HG03354 (cell line): Measurements from ENCODE around the gene CHCHD1.
"Not testable (repeated sequence)": the region's sequence is repeated elsewhere in the genome, so short reads cannot be mapped to it uniquely, and the experiment has no call there.

Source experiments
- ATAC-seq: cut with Tn5 transposase; IDR thresholded peaks from one replicate; pipeline ENCODE4 v1.9.1; 2021; ENCODE audit warnings: mild to moderate bottlenecking; ENCODE audit not compliant: unreplicated experiment, poor library complexity, severe bottlenecking

CHCHD1 gene

DNA sequence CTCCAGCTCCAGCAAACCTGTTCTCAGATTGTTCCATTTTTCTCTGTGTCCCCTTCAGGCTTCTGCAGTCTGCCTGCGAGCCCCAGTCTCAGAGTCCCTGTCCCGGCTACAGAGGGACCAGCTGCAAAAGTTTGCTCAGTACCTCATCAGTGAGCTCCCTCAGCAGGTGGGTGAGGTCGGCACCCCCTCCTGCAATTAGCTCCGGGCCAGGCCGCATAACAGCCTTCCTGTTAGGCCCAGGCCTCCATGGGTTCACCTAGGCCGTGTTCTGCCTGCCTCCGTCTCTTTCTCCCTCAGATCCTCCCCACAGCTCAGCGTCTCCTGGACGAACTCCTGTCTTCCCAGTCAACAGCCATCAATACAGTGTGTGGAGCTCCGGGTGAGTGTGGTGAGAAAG is 7.8 kb downstream of the CHCHD1 start:
- ATAC-seq: no peak

DNA sequence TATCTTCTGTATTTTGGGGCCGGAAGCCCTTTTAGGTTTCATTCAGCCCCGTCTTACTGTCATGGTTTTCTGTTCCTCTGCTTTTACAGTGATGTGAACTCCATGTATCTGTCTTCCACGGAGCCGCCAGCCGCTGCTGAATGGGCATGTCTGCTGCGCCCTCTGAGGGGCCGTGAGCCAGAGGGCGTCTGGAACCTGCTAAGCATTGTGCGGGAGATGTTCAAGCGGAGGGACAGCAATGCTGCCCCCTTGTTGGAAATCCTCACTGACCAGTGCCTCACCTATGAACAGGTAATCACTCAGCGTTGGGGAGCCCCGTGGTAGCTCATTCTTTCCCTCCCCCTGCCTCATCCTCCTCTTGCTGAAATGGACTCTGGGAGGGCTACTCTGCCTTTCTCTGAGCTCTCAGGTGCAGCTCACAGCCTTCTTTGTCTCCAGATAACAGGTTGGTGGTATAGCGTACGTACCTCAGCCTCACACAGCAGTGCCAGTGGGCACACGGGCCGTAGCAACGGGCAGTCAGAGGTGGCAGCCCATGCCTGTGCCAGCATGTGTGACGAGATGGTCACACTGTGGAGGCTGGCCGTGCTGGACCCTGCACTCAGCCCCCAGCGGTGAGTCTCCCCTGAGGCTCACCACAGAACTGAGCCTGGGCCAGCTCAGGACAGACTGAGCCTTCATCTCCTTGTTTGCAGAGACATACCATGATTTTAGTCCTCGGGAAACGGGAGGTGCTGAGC is 9.2 kb downstream of the CHCHD1 start:
- ATAC-seq: no peak

DNA sequence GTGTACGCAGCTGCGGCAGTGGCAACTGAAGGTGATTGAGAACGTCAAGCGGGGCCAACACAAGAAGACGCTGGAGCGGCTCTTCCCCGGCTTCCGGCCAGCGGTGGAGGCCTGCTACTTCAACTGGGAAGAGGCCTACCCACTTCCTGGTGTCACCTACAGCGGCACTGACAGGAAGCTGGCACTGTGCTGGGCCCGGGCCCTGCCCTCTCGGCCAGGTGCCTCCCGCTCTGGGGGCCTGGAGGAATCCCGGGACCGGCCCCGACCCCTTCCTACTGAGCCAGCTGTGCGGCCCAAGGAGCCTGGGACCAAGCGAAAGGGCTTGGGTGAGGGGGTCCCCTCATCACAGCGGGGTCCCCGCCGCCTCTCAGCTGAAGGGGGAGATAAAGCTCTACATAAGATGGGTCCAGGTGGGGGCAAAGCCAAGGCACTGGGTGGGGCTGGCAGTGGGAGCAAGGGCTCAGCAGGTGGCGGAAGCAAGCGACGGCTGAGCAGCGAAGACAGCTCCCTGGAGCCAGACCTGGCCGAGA is 10.1 kb downstream of the CHCHD1 start:
- no peak for ATAC-seq

DNA sequence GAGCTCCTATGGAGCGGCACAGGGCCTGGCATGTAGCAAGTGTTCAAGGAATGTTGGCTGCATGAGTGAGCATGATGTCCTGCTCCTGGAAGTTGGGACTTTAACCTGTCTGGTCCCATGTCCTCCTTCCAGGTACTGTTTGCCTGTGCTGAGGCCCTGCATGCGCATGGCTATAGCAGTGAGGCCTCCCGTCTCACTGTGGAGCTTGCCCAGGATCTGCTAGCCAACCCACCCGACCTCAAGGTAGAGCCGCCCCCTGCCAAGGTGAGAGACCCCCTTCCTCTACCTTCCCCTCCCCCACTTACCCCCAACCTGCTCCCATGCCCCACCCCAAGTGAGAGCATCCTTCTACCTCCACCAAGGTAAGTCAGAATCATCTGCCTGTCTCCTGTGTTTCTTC is 11.6 kb downstream of the CHCHD1 start:
- ATAC-seq: no peak

DNA sequence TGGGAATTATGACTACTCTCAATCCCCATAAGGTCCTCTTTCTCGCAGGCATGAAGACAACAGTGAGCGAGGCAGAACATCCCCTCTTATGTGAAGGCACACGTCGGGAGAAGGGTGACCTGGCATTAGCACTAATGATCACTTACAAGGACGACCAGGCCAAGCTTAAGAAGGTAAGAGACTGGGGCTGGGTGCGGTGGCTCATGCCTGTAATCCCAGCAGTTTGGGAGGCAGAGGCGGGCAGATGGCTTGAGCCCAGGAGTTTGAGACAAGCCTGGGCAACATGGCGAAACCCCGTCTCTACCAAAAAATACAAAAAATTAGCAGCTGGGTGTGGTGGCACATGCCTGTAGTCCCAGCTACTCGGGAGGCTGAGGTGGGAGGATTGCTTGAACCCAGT is 13.6 kb downstream of the CHCHD1 start:
- not testable (repeated sequence) for ATAC-seq

DNA sequence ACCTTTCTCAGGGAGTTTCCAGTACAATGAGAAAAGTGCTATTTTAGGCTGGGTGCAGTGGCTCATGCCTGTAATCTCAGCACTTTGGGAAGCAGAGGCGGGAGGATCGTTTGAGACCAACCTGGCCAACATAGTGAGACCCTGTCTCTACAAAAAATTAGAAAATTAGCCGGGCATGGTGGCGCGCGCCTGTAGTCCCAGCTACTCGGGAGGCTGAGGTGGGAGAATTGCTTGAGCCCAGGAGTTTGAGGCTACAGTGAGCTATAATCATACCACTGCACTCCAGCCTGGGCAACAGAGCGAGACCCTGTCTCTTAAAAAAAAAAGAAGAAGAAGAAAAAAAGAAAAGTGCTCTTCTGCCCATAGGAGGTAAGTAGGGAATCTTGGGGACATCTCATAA is 14.2 kb downstream of the CHCHD1 start:
- not testable (repeated sequence) for ATAC-seq

DNA sequence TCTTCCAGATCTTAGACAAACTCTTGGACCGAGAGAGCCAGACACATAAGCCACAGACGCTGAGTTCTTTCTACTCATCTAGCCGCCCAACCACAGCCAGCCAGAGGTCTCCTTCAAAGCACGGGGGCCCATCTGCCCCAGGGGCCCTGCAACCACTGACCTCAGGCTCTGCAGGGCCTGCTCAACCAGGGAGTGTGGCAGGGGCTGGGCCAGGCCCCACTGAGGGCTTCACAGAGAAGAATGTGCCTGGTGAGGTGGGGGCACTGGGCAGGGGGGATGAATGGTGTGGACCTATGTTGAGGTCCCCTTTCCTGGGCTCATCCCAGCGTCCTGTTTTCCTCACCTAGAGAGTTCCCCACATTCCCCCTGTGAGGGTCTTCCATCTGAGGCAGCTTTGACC is 14.9 kb downstream of the CHCHD1 start:
- ATAC-seq: no peak

DNA sequence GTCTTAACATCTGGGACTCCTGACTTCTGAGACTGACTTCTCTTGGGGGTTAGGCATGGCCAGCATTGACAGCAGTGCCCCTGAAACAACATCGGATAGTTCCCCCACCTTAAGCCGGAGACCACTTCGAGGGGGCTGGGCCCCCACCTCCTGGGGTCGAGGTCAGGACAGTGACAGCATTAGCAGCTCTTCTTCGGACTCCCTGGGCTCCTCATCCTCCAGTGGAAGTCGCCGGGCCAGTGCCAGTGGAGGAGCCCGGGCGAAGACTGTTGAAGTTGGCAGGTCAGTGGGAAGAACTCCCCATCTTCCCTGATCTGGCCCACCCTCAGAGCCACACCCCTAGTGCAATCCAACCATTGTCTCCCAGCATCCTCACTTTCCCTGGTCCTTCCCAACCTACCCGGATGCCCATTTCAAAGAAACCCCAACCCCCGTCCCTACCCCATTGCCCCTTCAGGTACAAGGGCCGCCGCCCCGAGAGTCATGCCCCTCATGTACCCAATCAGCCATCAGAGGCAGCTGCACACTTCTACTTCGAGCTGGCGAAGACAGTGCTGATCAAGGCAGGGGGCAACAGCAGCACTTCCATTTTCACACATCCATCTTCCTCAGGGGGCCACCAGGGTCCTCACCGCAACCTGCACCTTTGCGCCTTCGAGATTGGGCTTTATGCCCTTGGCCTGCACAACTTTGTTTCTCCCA is 15.6 kb downstream of the CHCHD1 start:
- ATAC-seq: no peak

DNA sequence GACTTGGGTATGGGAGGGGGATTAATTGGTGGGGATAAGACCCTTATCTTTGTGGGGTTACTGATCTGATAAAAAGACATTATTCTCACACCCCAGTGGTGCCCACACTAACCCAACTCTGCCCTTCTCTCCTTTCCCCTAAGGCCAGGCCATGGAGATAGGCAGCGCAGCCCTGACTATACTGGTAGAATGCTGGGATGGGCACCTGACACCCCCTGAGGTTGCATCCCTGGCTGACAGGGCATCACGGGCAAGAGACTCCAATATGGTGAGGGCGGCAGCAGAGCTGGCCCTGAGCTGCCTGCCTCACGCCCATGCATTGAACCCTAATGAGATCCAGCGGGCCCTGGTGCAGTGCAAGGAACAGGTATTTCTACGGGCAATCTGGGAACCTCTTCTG is 16.2 kb downstream of the CHCHD1 start:
- no peak for ATAC-seq

DNA sequence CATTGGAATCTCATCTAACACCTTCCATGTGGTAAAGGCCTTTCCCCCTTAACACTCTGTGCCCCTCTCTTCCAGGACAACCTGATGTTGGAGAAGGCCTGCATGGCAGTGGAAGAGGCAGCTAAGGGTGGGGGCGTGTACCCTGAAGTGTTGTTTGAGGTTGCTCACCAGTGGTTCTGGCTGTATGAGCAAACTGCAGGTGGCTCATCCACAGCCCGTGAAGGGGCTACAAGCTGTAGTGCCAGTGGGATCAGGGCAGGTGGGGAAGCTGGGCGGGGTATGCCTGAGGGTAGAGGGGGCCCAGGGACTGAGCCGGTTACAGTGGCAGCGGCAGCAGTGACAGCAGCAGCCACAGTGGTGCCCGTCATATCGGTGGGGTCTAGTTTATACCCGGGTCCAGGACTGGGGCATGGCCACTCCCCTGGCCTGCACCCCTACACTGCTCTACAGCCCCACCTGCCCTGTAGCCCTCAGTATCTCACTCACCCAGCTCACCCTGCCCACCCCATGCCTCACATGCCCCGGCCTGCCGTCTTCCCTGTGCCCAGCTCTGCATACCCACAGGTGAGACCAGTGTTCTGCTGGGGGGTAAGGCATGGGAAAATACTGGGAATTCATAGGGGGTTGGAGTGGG is 17.2 kb downstream of the CHCHD1 start:
- ATAC-seq: no peak

DNA sequence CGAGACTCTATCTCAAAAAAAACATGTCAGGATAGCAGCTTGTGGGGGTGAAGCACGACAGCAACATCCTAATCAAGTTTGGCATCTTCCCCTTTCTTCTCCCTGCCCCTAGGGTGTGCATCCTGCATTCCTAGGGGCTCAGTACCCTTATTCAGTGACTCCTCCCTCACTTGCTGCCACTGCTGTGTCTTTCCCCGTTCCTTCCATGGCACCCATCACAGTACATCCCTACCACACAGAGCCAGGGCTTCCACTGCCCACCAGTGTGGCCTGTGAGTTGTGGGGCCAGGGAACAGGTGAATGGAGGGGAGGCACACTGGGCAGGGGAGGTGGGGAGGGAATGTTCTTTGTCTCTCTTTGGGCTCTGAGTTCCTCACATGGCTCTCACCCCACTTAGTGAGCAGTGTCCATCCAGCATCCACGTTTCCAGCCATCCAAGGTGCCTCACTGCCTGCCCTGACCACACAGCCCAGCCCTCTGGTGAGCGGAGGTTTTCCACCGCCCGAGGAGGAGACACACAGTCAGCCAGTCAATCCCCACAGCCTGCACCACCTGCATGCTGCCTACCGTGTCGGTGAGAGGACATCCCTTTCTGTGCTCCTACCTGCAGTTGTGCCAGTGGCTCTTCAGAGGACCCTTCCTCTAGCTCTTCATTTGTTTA is 18.2 kb downstream of the CHCHD1 start:
- no peak for ATAC-seq

DNA sequence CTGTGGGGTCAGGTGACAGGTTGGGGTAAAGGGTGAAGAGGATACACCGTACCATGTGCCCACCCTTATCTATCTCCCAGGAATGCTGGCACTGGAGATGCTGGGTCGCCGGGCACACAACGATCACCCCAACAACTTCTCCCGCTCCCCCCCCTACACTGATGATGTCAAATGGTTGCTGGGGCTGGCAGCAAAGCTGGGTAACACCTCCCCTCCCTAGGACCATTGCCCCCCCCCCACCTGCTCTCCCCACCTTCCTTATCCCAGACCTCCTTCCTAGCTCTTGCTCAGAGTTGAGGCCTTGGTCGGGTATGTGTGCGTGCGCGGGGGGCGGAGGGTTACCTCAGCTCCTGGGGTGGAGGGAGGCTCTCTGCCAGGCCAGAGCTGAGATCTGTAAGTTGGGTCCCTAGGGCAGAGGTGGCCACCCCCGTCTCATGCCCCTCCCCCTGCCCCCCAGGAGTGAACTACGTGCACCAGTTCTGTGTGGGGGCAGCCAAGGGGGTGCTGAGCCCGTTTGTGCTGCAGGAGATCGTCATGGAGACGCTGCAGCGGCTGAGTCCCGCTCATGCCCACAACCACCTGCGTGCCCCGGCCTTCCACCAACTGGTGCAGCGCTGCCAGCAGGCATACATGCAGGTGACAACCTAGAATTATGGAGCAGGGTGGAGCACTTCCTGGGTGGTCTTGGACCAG is 18.9 kb downstream of the CHCHD1 start:
- no peak for ATAC-seq

DNA sequence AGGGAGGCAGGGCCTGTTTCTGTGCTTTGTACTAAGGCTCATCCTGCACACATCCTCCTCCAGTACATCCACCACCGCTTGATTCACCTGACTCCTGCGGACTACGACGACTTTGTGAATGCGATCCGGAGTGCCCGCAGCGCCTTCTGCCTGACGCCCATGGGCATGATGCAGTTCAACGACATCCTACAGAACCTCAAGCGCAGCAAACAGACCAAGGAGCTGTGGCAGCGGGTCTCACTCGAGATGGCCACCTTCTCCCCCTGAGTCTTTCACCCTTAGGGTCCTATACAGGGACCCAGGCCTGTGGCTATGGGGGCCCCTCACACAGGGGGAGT is 19.4 kb downstream of the CHCHD1 start:
- no peak for ATAC-seq

DNA sequence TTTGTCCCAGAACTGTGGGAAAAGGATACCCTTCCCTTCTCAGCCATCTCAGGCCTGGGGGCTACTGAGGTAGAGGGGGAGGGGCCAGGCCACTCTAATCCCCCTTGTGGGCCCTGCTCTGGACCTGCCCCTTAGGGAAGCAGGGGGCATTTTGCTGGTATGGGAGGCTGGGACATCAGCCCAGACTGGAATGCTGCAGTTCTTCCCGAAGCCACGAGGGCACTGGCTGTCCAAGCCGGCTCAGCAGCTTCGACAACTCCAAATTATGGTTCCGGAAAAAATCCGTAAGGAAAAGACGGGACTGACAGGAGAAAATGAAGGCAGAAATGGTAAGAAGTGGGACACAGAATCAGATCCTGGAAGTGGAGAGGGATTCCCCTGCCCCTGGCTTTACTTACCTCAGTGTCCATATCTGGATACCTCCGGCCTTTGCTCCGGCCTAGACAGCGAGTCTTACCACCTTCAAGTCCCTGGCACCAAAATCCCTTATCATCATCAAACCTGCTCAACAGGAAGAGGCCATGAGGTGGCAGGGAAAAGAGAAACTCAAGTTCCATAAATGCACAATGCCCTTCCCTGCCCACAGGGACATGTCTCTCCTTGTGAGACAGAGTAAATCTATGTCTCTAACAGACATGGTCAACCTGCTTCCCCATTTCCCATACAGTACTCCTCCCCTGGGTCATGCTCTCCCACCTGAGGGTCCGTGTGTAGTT is 20.6 kb downstream of the CHCHD1 start:
- no peak for ATAC-seq

DNA sequence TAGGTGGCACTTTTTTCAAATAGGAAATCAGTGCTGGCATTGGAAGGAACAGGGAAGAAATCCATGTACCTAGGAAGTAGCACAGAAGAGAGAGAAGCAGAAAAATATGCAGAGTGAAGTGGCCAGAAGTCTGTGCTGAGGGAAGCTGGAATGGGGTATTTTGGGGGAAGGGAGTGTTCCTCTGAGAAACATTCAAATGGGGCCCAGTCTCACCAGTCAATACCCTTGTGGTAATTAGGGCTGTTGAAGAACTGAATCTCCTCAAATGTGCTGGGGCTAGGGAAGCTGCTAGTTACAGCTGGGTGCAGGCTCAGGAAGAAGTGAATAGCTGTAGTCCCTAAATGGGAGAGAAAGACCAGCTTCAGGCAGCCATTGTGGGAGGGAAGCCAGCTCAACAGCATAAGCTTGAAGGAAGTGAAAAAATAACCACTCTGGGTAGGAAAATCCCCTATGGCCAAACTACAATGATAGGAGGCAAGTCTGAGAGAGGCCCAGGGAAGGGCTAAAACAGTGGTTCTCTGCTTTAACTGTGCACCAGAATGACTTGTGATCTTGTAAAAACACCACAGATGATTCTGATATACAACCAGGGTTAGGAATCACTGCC is 21.9 kb downstream of the CHCHD1 start:
- ATAC-seq: no peak

DNA sequence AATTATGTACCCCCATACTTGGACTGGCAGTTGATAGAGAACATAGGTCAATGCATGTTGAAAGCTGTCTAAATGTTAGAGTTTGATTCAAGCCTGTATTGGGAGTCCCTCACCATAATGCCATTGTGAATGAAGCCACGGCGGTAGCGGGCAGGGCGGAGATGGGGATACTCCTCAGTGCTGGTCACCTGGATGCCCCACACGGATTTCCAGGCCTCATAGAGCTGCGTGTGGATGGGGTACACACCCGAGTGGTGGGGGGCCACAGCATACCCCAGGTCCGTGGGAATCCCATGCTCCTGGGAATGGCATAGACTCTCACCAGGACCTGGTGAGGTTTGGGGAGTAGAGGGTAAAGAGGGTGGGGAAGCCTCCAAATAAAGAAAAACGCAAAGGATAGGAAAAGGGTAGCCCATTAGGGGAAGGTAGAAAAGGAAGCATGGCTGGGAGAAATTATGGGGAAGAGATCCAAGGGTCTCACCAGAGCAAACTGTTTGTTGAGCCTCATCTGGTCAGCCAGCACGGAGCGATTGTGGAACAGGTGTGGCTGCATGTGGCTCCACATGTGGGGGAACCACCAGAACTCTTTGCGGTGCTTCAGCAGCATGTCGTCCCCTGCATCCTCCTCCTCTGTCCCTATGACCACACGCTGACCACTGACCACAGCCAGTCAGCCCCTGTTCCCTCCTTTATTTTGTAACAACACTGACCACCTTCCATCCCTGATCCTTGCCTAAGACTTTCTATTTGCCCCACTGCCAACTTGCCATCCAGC is 24.5 kb downstream of the CHCHD1 start:
- ATAC-seq: no peak

DNA sequence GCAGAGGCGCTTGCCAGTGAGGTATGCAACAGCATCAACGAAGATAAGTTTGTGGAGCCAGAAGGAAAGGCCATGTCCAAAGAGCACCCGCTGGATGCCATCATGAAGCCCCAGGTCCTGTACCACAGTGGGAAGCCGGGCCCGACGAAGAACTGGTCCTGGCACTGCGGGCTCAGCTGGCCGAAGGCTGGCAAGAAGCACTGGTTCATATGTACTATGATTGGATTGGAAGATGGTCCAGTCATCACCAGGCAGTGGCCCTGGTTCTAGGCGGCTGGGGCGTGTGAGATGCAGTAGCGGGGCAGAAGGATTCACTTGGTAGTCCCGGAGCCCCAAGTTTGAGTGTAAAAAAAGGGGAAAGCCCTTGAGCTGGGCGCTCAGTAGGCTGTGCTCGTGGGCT is 25.6 kb downstream of the CHCHD1 start:
- ATAC-seq: no peak
